HG03280 (cell line): ENCODE results near the gene PODNL1.
"Not testable (repeated sequence)": the region's sequence is repeated elsewhere in the genome, so short reads cannot be mapped to it uniquely, and the experiment has no call there.

Experiments
- ATAC-seq: cut with Tn5 transposase; IDR thresholded peaks from one replicate; pipeline ENCODE4 v1.9.1; 2021; ENCODE audit warnings: mild to moderate bottlenecking, moderate library complexity; ENCODE audit not compliant: unreplicated experiment

Gene PODNL1

DNA sequence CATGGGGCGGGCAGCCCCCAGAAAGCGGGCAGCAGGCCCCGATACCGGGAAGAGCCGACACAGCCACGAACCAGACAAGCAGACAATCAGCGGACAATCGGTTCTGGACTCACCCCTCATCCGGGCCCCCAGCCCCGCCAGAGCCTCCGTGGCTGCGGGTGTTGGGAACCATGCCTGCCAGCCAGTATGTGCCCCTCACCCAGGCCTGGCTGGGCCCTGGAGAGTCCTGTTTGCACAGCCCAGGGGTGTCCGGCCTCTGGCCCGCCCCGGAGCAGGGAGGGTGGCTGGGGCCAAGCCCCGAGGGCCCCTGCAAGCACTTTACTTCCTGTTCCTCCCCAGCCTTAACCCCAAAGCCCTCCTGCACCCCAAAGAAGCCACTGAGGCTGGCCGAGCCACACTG lies 7.8 kb downstream of the PODNL1 start:
- no peak for ATAC-seq

DNA sequence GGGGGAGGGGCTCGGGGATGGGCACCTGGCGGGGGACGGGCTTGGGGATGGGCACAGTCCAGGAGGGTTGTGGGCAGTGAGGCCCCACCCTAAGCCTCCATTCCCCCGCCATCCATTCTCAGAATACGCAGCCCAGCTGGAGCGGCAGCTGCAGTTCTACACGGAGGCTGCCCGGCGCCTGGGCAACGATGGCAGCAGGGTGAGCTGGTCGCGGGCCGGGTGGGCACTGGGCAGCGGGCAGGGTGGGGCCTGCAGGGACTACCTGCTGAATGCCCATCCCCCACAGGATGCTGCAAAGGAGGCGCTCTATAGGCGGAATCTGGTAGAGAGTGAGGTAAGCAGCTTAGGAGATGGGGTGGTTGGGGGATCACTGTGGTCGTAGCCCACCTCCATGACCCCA lies 8.3 kb downstream of the PODNL1 start:
- ATAC-seq: no peak

DNA sequence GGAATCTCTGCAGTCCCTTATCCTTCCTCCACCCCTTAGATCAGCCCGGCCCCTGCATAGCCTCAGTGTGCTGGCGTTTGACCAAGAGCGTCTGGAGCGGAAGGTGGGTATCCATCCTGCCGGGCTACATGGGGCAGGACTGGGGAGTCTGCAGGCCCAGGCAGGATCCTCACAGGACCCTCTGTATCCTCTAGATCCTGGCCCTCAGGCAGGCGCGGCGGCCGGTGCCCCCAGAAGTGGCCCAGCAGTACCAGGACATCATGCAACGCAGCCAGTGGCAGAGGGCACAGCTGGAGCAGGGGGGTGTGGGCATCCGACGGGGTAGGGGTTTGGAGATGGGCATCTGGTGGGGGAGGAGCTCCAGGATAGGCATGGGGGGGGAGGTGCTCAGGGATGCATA lies 8.9 kb downstream of the PODNL1 start:
- ATAC-seq: no peak

DNA sequence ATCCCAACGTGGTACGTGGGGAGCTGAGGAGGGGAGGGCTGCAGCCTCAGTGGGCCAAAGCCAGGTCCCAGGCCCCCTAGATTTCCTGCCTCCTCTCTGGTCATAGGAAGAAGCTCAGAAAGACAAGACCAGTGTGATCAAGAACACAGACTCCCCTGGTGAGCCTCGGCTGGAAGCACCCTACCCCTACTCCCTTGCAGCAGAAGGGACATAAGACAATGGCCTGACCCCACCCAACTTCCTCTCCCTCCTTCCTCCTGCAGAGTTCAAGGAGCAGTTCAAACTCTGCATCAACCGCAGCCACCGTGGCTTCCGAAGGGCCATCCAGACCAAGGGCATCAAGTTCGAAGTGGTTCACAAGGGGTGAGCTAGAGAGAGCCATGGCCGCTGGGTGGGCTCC lies 11.5 kb downstream of the PODNL1 start:
- ATAC-seq: no peak

DNA sequence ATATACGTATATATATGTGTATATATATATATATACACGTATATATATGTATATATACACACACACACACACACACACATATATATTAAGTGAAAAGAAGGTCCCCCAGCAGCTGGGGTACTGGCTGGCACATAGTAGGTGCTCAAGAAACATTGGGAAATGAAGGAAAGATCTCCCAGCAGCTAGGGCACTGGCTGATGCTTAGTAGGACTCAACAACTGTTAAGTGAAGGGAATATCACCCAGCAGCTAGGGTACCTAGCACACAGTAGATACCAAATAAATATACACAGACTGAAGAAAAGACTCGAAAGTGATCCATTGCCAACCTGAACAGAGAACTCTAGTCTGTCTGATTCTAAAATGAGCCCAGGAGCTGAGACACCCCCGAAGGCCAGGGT lies 12.2 kb downstream of the PODNL1 start:
- ATAC-seq: no peak

DNA sequence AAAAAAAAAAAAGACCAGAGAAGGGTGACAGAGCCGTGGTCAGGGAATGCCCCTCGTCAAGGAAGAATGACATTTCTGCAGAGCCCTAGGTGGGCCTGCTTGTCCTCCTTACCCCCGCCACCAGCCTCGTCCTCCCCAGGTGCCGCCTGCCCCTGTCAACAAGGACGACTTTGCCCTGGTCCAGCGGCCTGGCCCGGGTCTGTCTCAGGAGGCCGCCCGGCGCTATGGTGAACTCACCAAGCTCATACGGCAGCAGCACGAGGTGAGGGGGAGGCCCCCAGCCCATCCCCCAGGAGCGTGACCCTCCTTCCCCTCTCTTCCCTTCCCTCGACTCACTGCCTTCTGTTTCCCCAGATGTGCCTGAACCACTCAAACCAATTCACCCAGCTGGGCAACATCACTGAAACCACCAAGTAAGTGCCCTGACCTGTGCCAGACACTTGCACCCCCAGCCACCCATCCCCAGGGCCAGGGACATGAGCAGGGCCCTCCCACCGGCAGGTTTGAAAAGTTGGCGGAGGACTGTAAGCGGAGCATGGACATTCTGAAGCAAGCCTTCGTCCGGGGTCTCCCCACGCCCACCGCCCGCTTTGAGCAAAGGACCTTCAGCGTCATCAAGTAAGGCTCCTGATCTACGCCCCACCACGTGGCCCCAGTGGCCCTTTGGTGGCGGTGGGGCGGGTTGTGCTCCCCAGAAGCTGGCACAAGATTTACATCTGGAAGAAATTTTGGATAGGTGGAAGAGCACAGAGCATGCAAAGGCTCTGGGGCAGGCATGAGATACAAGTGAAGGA lies 14.8 kb downstream of the PODNL1 start:
- ATAC-seq: no peak

DNA sequence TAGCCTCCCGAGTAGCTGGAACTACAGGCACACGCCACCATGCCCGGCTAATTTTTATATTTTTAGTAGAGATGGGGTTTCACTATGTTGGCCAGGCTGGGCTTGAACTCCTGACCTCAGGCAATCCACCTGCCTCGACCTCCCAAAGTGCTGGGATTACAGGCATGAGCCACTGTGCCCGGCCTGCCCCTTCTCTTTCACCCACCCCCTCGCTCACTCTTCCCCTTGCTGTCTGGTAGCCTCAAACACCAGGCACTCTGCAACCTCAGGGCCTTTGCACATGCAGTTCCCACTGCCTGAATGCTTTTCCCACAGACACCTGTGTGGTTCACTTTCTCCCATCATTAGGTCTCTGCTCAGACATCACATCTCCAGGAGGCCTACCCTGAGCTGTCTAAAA lies 16.1 kb downstream of the PODNL1 start:
- ATAC-seq: not testable (repeated sequence)

DNA sequence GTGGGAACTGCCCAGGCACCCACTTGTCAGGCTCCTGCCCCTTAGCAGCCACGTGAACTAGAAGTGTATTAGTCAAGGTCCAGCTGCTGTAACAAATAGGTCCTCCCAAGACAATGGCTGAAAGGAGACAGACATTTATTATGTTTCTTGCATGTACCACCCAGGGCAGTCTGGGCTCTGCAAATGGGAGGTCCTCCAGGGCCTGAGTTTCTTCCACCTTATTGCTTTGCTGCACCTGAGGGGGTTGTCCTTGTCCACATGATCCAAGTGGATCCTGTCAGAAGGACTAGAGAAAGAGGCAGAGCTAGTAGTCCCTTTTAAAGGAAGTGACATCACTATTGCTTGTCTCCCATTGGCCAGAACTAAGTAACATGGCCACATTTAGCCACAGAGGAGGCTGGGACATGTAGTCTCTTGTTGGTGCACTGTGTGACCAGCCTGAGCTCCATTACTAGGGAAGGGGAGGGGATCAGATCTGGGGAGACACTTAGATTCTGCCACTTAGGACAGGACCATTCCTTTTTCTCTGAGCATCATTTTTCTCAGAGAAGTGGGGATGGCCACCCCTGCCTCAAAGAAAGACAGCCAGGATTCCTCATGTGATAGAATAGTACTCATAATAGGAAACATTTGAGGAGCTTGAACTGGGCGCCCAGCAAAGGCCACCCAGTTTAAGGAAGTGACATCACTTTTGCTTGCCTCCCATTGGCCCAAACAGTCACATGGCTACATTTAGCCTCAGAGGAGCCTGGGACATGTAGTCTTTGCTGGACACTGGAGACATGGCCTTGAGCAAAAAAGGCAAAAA lies 17.1 kb downstream of the PODNL1 start:
- ATAC-seq: peak; percentile 58

DNA sequence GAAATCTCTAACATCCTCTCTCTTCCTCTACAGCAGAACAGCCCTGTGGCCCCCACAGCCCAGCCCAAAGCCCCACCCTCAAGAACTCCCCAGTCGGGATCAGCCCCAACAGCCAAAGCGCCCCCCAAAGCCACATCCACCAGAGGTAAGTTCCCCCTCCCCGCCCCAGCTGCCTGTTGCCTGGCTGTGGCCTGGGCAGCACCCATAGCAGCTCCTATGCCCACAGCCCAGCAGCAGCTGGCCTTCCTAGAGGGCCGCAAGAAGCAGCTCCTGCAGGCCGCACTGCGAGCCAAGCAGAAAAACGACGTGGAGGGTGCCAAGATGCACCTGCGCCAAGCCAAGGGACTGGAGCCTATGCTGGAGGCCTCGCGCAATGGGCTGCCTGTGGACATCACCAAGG lies 17.7 kb downstream of the PODNL1 start:
- no peak for ATAC-seq

DNA sequence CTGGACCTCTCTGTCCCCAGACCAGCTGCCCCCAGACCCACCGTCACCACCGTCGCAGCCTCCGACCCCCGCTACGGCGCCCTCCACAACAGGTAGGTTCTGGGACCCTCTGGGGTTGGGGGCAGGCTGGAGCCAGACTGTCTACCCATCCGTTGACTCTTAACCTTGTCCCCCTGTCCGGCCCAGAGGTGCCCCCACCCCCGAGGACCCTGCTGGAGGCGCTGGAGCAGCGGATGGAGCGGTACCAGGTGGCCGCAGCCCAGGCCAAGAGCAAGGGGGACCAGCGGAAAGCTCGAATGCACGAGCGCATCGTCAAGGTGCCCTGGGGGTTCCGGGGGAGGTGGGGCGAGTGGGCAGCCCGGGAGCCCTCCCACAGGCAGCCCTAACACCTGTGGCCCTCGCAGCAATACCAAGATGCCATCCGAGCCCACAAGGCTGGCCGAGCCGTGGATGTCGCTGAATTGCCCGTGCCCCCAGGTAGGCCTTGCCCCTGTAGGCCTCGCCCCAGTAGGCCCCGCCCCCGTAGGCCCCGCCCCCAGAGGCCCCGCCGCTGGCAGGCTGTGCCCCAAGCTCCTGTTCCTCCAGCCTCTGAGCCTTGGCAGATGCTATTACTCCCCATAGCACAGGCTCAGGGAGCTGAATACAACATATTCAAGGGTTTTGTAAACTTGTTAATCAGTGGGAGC lies 19.3 kb downstream of the PODNL1 start:
- ATAC-seq: no peak

DNA sequence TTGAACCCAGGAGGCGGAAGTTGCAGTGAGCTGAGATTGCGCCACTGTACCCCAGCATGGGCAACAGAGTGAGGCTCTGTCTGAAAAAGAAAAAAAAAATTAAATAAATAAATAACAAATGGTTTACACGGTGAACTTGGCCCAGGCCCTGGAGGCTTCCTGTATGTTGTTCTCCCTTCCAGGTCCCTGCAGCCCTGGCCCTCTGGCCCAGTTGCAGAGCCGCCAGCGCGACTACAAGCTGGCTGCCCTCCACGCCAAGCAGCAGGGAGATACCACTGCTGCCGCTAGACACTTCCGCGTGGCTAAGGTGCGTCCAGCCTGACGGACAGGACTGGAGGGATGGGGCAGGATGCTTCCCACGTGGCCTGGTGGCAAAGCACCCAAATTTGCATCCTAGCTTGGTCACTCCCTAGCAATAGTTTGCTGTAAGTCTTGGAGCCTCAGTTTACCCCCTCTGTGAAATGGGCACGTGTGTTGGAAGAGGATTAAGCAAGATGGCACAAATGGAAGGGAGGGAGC lies 20.3 kb downstream of the PODNL1 start:
- no peak for ATAC-seq

DNA sequence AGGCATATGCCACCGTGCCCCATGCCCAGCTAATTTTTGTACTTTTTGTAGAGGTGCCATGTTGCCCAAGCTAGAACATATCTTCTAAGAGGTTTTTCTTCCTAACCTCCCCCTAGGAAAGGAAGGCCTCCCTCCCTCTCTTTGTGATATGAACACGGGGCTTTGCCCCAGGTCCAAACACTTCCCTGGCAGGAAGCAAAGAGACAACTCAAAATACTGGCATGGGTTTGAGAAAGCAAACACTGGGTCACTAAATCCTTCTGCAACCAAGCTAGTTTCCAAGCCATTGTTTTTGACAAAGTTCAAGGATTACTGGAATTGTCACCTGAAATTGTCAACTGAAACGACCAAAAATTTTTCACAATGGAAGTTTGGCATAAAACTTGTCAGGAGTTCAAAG lies 23.4 kb downstream of the PODNL1 start:
- no peak for ATAC-seq

DNA sequence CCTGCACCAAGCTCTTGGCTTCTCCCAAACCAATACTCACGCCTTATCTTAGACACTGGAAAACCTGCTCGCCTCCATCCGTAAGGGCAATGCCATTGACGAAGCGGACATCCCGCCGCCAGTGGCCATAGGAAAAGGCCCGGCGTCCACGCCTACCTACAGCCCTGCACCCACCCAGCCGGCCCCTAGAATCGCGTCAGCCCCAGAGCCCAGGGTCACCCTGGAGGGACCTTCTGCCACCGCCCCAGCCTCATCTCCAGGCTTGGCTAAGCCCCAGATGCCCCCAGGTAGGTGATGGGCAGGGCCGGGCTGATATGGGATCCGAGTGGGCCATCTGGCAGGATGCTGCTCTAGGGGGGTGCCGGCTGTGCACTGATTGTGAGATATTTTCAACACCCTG lies 24.9 kb downstream of the PODNL1 start:
- ATAC-seq: no peak

DNA sequence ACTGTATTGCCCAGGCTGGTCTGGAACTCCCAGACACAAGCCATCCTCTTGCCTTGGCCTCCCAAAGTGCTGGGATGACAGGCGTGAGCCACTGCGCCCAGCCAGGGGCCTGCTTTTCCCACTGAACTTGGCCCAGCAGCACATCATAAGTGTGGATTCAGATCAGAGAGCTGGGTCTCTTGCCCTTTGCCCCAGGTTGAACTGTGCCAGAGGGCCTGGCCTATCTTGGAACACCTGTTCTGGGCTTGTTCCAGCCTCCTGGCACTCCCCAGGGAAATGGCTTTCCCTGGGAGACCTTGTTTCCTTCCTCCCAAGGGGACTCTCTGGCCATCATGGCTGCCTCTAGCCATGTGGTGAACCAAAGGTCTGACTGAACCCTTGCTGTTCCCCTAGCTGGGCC lies 28.8 kb downstream of the PODNL1 start:
- no peak for ATAC-seq

DNA sequence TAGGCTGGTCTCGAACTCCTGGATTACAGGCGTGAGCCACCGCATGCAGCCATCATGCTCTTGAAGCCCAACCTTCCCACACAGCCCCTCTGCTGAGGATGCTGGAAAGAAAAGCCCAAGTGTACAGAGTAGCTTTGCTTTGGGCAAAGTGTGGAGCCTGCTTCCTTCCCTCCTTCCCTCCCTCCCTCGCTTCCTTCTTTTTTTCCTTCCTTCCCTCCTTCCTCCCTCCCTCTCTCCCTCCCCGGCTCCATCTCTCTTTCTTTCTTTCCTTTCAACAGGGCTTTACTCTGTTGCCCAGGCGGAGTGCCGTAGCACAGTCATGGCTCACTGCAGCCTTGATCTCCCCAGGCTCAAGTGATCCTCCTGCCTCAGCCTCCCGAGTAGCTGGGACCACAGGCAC lies 29.5 kb downstream of the PODNL1 start:
- no peak for ATAC-seq

DNA sequence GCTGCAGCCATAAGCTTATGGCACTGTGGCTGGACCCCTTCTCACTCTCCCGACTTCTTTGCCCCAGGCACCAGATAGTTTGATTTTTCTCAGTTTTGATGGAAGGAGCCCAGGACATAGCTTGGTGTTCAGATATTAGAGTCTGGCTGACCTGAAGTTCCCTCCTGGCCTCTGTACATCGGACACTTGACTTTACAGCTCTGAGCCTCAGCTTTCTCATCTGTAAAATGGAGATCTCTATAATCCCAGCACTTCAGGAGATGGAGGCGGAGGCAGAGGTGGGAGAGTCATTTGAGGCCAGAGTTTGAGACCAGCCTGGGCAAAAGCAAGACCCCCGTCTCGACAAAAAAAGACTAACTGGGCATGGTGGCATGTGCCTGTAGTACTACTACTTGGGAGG lies 31.3 kb downstream of the PODNL1 start:
- ATAC-seq: no peak

DNA sequence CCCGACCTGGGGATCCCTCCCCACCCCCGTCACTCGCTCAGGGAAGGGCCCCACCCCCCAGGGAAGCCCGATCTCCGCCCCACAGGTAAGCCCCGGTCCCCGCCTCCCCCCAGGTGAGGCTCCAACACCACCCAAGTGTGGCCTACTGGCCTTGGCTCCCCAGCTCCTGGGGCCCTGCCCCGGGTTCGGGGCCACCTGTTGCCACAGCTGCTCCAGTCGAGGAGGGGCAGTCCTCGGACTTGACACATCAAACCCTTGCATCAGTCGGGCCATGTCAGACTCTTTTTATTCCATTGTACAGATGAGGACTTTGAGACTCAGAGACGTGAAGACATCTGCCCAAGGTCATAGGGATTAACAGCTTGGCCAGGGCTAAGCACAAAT lies 31.7 kb downstream of the PODNL1 start:
- ATAC-seq: no peak

DNA sequence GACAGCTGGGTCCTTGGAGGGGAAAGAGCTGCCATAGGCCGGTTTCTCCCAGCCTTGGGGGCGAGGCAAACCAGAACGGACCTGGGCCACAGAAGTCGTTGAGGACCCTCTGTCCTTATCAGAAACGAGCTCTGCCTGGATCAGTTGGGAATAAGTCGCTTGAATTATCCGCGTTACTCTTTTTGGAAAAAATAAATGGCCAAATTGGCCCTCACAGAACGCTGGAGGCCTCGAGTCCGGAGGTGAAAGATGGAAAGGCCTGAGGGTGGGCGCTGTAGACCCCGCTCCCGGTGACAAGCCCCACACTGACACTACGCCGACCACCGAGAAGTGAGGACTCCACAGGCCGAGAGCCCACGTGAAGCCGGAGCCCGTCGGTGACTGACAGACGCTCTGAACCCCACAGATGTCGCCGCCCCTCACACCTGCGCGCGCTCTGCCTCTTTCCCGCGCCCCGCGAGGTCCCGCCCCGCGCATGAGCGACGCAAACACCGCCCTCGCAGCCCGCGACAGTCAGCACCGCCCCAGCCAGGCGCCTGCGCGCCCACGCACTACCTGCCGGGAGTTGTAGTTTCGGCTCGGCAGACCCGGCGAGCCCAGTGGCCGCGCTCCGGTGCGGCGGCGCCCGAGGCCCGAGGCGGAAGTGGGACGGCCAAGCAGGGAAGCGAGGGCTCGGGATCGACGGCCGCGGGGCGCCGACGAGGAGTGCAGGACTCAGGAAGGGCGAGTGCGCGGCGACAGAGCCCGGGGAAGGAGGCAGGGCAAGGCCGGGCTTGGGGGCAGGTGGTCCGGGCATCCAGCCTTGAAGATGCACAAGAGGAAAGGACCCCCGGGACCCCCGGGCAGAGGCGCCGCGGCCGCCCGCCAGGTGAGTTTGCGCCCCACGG lies 32.3 kb downstream of the PODNL1 start, which contains the start of the genes BRME1 and CC2D1A:
TSS of gene BRME1 (minus strand) at position 484 of the 887 bp plus-strand sequence. CDS start 1,225 bp downstream, outside the sequence.
TSS of gene CC2D1A (plus strand) at position 568 of the 887 bp plus-strand sequence. CDS start at position 809, 241 bp downstream.
- ATAC-seq: peak; percentile 97

DNA sequence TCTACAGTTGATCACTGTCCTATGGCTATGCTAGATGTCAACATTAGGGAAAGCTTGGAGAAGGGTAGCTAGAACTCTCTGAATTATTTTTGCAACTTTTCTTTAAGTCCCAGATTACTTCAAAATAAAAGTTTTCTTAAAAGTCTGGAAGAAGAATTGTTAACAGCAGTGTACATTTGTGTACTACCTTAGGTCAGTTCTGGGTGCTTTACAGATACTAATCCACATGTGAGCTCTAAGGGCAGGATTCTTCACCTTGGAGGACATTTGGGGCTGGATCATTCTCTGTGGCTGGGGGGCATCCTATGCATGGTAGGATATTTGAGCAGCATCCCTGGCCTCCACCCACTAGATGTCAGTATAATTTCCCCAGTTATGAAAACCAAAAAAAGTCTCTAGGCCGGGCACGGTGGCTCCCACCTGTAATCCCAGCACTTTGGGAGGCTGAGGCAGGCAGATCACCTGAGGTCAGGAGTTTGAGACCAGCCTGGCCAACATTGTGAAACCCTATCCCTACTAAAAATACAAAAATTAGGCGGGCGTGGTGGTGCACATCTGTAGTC lies 35.1 kb downstream of the PODNL1 start:
- no peak for ATAC-seq
